Frontal cortex (tissue), 4 donors: ENCODE results near the gene SLC15A4. TPM values are rescaled to one million over a fixed set of nuclear protein-coding genes. Genes with fewer than 3 reads are reported as not detected.

Source experiments
- DNase-seq, 2 donors: peaks; one replicate each; pipeline ENCODE4 v3.0.0; 2012; ENCODE audit warnings: low spot score in 2 of 2
- FAIRE-seq: peaks from 2 replicates; lab custom pipeline; 2012; peaks lifted over from hg19 to GRCh38; lab: Jason Lieb, UNC
- total RNA-seq: library from RNA; depleted of rRNA; stranded (reverse); fragments of >200 nt; gene quantifications from one replicate; pipeline ENCODE4 v1.2.3, GENCODE V29; 2014
- donor health status: control.
- donor health status: control.
- donor health status: control.

Gene SLC15A4
- total RNA-seq, 1 donor from 2014 or later = 23.6 TPM

GRCh38 chr12:128797119-128798118 is 26.3 kb downstream of the SLC15A4 start:
- DNase-seq (no peak), FAIRE-seq (no peak)

GRCh38 chr12:128796439-128797118 is 27.2 kb downstream of the SLC15A4 start:
- DNase-seq = no peak
- FAIRE-seq = no peak

GRCh38 chr12:128795530-128796361 is 28.0 kb downstream of the SLC15A4 start:
- DNase-seq (no peak), FAIRE-seq (no peak)

- FAIRE-seq (no peak), DNase-seq (no peak)
Measured at GRCh38 chr12:128794661-128795529, 28.9 kb downstream of the SLC15A4 start.

GRCh38 chr12:128793701-128794100 is 30.1 kb downstream of the SLC15A4 start:
- no peak for FAIRE-seq
- no peak for DNase-seq

- DNase-seq (no peak), FAIRE-seq (no peak)
Measured at GRCh38 chr12:128792881-128793280, 30.9 kb downstream of the SLC15A4 start.

GRCh38 chr12:128792398-128792797 is 31.4 kb downstream of the SLC15A4 start:
- DNase-seq = no peak

GRCh38 chr12:128791395-128792322 is 32.1 kb downstream of the SLC15A4 start:
- FAIRE-seq = no peak
- peak in 1 of 2 donors; percentile 43 for DNase-seq

More at GRCh38 chr12:128792398-128792797, 31.4 kb downstream of the SLC15A4 start:
- FAIRE-seq = no peak

GRCh38 chr12:128790653-128791373 is 32.9 kb downstream of the SLC15A4 start:
- no peak for FAIRE-seq
- no peak for DNase-seq

- DNase-seq = no peak
- no peak for FAIRE-seq
Measured at GRCh38 chr12:128790221-128790620, 33.5 kb downstream of the SLC15A4 start.

- no peak for FAIRE-seq
- no peak for DNase-seq
Measured at GRCh38 chr12:128789356-128789929, 34.3 kb downstream of the SLC15A4 start.

GRCh38 chr12:128787827-128788226 is 35.9 kb downstream of the SLC15A4 start:
- DNase-seq (no peak), FAIRE-seq (no peak)

GRCh38 chr12:128786741-128787391 is 36.9 kb downstream of the SLC15A4 start:
- DNase-seq (no peak), FAIRE-seq (no peak)

- DNase-seq = no peak
- no peak for FAIRE-seq
Measured at GRCh38 chr12:128784030-128784760, 39.6 kb downstream of the SLC15A4 start.

GRCh38 chr12:128783129-128783574 is 40.6 kb downstream of the SLC15A4 start:
- DNase-seq (no peak), FAIRE-seq (no peak)

- FAIRE-seq (no peak), DNase-seq (no peak)
Measured at GRCh38 chr12:128779901-128780300, 43.9 kb downstream of the SLC15A4 start.
